ENCODE data around the gene OAF. TPM values are rescaled to one million over a fixed set of nuclear protein-coding genes. Genes with fewer than 3 reads are reported as not detected.
A peak's percentile ranks its signal among the peaks of the same experiment; 100 is the strongest.
"Not testable (repeated sequence)": the region's sequence is repeated elsewhere in the genome, so short reads cannot be mapped to it uniquely, and the experiment has no call there.

Gene OAF
- 21.7 and 27.4 TPM in 2 replicates for total RNA-seq

- DNase-seq (ENCODE audit: low read depth in 2 of 2), result peak; percentile 63 to 88
Observed at GRCh38 chr11:120210626-120211521, at the start of gene OAF. OAF (plus strand) TSS chr11:120211032; CDS start chr11:120211280, 248 bp downstream.

GRCh38 chr11:120167659-120168058 lies 43.2 kb upstream of the OAF start:
- no peak for DNase-seq (ENCODE audit: low read depth in 2 of 2)

DNA sequence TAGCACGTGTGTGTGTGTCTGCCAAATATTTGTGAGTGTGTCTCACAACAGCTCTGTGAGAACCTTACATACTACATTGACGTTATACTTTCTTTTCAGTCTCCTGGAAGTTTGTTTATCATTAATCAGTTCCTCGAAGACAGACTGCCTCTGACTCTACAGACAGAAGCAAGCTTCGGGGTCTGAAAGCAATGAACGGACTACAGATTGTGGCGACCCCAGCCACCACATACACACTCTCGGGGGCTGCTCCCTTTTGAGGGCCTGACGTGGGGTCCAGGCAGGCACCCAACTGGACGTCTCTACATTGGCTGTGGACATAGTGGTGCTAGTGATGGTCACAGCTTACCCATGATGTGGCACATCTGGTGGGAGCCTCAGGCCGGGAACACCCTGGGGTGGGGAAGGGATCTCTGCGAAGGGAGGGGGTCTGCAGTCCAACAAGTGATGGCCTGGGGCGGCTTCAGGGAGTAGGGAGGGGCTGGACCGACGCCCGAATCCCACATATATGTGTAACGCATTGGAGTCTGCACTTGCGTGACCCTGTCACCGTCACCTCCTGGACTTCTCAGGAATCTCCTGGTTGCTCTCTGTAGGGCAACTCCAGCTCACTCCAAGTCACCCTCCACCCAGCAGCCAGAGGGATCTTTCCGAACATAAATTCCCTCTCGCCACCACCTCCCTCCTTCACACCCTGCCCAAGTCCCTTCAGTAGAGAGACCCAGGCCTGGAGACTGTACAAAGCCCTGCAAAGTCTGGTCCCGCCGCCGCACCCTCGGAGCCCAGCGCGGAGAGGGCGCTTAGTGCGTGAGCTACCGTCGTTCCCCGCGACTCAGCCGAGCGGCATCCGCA lies 42.5 kb upstream of the OAF start:
- DNase-seq (ENCODE audit: low read depth in 2 of 2), result no peak

DNA sequence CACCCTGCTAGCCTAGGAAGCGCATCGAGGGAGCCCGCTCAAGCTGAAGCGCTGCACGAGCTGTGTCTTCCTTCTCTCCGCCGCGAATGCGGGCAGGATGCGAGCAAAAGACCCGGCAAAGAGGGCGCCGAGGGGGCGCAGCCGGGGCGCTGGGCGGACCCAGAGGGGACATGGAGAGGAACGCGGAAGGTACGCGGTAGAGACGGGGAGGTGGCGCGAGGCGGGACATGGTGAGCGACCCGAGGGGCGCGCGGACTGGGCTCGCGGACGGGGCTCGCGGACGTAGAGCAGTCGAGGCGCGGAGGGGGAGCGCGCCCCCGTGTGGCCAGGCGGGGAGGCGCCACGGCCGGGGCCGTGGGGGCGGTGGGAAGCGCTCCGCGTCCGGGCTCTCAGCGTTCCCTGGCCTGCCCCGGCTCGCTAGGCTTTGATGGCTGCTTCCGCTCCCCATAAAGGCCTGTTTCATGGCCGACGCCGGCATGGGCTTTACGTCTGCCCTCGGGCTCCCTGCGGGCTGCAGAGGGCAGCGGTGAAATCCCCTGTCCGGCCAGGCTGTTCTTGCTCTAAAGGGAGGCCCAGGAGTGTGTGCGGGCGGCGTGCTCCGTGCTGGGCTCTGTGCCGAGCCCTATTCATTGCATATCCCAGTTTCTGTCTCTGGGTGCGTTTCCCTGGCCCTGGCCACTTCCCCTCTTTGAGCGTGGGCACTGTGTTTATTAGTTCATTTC lies 41.7 kb upstream of the OAF start:
- DNase-seq (ENCODE audit: low read depth in 2 of 2), result peak; percentile 27 to 76

- DNase-seq (ENCODE audit: low read depth in 2 of 2), result no peak
Observed at GRCh38 chr11:120169981-120170698, 40.7 kb upstream of the OAF start.

DNA sequence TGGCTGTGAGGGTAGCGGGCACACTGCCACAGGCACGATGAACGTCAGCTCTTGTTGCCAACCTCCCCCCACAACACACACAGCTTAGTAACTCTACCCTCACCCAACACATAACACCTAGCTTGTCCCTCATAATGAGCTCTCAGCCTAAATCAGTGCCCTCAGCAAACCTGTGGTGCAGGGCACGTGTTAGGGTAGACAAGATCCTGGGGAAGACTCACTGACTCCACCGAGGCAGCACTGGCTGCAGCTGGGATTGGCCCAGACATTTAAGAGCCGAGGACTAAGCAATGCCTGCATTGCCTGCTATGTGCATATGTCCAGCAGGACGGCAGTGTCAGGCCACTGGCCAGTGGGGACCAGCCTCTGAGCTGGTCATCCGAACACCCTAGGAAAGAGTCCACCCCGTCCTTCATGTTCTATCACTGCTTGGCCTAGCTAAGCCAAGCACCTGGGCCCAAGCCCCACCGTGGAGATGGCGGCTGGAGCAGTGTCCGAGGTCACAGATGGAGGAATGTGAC lies 40.0 kb upstream of the OAF start:
- DNase-seq (ENCODE audit: low read depth in 2 of 2), result no peak

DNA sequence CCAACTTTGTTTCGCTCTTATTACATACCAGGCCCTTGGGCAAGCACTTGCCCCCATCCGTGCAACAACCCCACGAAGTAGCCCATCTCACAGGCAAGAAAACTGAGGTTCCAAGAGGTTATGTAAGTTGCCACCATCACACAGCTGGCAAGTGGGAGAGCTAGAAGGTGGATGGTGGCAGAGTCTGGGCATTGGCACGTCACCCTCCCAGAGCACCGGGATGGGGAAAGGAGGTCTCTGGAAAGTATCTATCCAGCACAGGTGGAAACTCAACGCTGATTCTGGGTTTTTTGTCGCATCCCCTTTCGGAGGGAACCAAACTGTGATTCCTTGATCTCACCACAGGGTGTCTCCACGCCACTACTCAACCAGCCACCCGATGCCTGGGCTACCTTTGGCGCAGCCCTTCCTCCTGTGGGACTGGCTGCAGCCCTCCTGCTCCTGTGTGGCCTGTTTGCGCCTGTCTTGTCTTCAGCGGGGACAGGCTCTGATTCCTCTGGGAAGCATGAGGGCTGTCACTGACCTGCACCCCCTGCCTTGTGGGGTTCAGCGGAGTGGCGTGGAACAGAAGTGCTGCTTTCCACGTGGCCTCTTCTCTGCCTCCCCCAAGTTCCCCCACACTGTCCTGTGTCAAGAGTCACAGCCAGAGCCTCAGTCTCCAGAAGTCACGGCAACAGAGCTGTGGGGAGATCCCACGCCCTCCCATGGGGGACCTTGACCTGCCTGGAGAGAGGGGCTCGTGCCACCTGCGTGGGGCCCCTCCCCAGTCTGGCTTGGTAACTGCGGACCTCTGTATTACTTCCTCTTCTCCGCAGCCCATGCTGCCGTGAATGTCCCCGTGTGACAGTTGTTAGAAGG lies 38.5 kb upstream of the OAF start:
- DNase-seq (ENCODE audit: low read depth in 2 of 2), result peak; percentile 51 to 66

DNA sequence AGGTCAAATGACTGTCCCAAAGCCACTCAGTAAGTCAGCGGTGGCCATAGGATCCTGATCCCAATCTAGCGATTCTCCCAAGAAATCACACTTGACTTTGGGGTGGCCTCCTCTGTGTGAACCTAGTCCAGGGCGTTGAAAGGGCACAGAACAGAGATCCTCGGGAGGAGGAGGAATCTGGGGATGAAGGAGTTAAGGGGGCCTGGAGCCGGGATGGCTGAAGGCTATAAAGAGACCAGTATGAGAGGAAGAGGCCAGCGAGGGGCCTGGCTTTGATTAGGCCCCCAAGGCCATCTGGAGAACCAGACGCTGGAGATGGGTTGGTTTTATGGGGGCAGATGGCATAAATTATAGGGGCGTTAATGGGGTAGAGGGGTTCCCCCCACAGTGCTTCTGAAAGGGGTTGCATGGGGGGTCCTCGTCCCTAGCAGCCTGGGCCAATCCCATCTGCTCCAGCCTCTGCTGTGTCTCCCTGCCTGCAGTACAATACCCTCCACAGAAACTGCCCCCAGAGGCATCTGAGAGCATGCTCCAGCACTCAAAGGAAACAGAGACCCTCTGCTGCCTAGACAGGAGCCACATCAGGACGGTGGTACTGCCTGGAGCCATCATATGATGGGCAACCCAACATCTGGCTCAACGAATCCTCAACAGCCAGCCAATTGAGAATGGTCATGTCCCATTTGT lies 37.7 kb upstream of the OAF start:
- DNase-seq (ENCODE audit: low read depth in 2 of 2), result no peak

DNA sequence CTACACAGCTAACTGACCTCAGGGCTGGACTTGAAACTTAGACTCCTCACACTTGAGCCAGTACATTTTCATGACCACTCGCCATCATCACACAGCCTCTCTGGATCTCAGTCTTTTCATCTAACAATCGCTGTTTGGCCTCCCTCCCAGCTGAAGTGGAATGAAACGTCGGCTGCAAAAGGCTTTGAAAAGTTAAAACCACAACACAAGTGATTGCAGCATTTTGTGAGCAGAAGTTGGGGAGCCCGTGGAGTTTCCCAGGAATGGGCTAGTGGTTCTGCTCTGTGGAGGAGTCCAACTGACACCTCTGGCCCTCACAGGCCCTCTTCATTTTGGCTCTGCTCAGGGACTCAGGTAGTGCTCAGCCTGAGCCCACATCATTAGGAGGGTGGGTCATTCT lies 37.0 kb upstream of the OAF start:
- no peak for DNase-seq (ENCODE audit: low read depth in 2 of 2)

GRCh38 chr11:120174866-120175265 lies 36.0 kb upstream of the OAF start:
- DNase-seq (ENCODE audit: low read depth in 2 of 2), result no peak

DNA sequence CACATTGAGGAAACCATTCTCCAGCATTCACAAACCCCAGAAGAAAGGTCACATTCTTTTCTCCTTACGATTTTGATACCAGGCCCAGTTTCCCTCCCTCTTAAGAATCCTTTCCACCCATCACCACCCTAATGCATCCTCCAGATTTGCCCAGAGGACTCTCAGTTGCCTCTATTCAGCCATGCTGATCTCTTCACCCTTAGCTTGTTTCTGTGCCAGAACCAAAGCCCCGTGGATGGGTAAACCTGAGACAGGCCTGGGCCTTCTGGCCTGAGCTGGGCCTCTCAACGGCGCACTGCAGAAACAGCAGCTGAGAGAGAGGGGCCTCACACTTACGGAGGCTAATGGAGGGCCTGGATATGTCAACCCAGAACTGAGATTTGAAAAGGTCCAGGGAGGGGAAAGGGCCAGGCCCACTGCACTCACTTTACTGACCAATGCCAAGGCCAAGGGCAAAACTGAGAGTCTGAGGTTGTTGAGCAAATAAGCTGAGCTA lies 32.2 kb upstream of the OAF start:
- no peak for DNase-seq (ENCODE audit: low read depth in 2 of 2)

DNA sequence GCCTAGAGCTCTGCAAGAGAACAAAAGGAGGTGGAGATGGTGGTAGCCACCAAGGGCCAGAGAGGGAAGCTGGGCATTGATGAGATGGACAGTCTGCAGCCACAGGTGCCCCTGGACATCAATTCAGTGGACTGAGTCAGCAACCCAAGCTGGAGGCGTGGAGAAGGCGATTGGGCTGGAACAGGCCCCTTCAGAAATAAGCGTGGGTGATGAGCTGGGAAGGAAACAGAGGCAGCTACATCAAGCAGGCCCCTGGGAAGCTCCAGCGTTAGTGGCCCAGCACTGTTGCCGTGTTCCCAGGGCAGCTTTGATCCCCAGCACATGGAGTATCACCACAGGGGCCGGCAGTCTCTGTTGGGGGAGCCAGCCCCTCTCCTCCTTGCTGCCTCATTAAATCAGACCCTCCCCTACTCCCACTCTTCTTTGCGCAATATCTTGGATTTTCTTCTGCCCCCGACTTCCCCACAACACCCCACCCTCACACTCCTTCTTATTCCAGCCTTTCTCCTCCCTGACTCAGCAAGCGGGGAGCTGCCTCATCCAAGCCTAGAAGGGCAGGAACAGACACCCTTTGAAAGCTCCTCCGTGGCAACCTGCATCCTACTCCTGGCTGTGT lies 31.7 kb upstream of the OAF start:
- no peak for DNase-seq (ENCODE audit: low read depth in 2 of 2)

DNA sequence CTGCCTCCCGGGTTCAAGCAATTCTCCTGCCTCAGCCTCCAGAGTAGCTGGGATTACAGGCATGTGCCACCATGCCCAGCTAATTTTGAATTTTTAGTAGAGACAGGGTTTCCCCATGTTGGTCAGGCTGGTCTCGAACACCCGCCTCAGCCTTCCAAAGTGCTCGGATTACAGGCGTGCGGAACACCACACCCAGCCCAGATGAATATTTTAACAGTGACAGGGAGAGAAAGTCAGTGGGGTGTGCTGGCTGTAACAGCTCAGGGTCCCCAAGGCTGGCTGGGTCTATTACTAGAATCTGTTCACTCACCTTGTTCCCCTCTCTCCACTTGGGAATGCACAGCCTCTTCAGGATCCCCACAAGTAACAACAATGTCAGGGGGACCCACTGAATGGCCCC lies 30.8 kb upstream of the OAF start:
- not testable (repeated sequence) for DNase-seq (ENCODE audit: low read depth in 2 of 2)

DNA sequence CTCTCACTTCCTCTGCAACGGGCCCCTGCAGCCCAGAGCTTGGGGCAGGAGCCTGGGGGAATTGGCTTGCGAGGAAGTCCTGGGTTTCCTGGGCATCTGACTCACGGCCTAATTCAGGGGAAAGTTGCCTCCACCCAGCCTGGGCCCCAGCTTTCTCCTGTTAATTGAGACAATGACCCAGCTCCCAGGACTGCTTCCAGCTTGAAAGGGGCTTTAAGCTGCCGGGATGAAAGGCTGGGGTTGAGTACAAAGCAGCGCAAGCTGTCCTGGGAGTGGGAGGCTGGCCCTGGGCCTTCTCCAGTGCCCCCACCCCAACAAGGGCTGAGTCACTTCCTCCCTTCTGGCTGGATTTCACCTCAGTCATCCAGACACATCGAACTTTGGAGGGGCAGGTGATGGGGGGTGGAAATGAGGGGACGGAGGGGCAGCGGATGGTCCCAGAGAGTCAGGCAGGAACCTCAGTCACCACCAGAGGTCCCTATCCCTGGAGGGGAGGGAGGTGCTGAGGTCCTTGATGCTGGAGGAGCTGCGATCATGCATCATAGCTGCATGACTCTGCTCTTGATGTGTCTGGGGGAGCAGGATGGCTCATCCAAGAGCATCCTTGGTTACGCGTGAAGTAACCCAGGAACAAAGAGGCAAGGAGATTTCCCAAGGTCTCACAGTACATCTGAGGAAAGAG lies 30.1 kb upstream of the OAF start:
- DNase-seq (ENCODE audit: low read depth in 2 of 2), result peak in 1 of 2 donors; percentile 20

DNA sequence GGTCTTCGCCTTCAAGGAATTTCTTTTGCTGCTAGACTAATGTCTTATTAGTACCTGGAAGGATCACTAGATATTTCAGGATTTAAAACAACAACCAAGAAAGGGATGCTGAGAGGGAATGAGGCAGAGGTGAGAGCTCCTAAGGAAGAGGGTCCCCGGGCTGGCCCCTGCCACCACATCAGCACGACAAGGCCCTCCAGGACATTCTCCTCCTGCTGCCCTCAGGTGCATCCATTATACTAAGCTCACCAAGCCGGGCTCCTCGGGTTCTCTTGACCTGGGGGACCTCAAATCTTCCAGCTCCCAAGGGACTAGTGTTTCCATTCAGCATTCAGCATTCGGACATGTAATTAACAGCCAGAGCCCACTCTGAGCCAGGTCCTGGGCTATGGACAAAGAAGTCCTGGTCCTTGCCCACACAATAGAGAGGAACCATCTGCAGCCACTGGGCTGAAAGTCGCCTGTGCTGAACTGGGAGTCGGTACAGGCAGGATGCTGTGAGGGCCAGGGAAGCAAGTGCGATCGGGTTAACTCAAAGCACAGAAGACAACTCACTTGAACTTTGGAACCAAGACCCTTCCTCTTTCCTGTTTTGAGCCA lies 29.4 kb upstream of the OAF start:
- no peak for DNase-seq (ENCODE audit: low read depth in 2 of 2)

- DNase-seq (ENCODE audit: low read depth in 2 of 2), result no peak
Observed at GRCh38 chr11:120182372-120182771, 28.5 kb upstream of the OAF start.

DNA sequence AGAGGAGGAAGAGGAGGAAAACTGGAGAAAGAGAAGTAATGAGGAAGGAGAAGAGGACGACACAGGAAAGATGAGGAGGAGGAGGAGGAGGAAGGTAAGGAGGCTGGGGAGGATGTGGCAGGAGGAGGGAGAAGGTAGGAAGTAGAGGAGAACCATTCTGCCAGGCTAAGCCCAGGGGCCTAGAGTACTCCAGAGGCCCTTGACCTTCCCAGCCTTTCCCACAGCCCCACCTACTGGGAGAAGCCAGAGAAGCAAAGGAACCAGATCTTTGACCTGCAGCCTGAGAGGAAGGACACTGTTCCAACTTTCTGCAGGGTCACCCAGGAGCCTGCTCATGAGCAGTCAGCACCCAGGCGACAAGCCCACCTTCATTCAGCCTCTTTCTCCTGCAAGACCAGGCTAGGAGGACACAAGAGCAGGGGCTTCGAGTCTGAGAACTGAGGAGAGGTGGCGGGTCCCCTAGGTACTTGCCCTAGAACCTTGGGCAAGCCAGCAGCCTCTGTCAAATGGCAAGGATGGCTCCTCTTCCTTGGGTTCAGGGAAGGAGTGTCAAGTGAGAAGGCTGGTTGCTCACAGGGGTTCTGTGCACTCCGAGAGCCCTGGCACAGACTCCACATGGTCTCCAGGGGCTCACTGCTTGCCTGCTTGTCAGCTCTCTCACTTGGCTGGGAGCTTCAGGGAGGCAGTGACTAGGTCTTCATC lies 27.9 kb upstream of the OAF start:
- no peak for DNase-seq (ENCODE audit: low read depth in 2 of 2)

Data from dermis microvascular lymphatic vessel endothelial cell (primary cell).